Measurements from ENCODE around the gene SYNDIG1. TPM values are rescaled to one million over a fixed set of nuclear protein-coding genes. Genes with fewer than 3 reads are reported as not detected.

The SYNDIG1 gene
- polyA plus RNA-seq, 1 experiment, result 1.7 TPM

DNA sequence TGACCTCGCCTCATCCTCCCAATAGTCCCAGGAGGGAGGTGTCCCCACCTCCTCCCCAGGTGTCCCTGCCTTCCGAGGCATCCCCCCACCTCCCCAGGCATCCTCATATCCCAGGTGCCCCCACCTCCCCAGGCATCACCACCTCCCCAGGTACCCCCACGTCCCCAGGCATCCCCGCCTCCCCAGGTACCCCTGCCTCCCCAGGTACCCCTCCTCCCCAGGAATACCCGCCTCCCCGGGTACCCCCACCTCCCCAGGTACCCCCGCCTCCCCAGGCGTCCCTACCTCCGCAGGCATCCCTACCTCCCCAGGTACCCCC is 198.9 kb downstream of the SYNDIG1 start:
- TF ChIP-seq, protein P1, sequence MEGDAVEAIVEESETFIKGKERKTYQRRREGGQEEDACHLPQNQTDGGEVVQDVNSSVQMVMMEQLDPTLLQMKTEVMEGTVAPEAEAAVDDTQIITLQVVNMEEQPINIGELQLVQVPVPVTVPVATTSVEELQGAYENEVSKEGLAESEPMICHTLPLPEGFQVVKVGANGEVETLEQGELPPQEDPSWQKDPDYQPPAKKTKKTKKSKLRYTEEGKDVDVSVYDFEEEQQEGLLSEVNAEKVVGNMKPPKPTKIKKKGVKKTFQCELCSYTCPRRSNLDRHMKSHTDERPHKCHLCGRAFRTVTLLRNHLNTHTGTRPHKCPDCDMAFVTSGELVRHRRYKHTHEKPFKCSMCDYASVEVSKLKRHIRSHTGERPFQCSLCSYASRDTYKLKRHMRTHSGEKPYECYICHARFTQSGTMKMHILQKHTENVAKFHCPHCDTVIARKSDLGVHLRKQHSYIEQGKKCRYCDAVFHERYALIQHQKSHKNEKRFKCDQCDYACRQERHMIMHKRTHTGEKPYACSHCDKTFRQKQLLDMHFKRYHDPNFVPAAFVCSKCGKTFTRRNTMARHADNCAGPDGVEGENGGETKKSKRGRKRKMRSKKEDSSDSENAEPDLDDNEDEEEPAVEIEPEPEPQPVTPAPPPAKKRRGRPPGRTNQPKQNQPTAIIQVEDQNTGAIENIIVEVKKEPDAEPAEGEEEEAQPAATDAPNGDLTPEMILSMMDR (IDR thresholded peaks at IDR 0.05; ENCODE audit: insufficient read depth, low read depth, low read length), result no peak
- no peak for DNase-seq (ENCODE audit: low read depth)
- no peak overlapping the region for H3K4me3 ChIP-seq (ENCODE audit: low read depth, low read length)
- ChIA-PET POLR2A (no interaction called here), CTCF (no interaction called here)
- no peaks in the 10 kb centered on the region; the same call in 1 of the 2 replicates for H3K27me3 ChIP-seq (ENCODE audit: control insufficient read depth, insufficient read depth, low read length)
- H3K36me3 ChIP-seq (ENCODE audit: control insufficient read depth, insufficient read depth, low read length), result no peaks in the 10 kb centered on the region

DNA sequence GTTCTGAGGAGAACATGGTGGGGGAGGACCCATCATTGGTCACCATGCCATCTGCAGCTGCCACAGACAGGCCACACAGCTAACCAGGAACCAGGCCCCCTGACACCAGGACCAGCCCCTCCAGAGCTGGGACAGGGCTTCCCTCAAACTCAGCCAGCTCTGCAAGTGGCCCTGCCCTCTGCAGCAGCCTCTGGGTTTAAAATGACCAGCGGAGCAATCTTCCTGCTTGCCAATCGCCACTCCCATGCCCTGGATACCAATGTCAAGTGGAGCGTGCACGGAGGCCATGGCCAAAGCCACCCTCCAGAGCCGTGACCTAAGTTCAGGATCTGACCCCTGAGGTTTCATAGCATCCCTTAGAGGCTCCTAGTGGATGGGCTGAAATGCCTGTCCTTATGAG is 199.4 kb downstream of the SYNDIG1 start:
- TF ChIP-seq, protein P1 (IDR thresholded peaks at IDR 0.05; ENCODE audit: insufficient read depth, low read depth, low read length), result no peak
- H3K4me3 ChIP-seq (ENCODE audit: low read depth, low read length), result no peak overlapping the region
- no peaks in the 10 kb centered on the region for H3K36me3 ChIP-seq (ENCODE audit: control insufficient read depth, insufficient read depth, low read length)
- CTCF ChIA-PET, result no interaction called here
- DNase-seq (ENCODE audit: low read depth), result no peak
- POLR2A ChIA-PET, result no interaction called here
- no peaks in the 10 kb centered on the region; the same call in 1 of the 2 replicates for H3K27me3 ChIP-seq (ENCODE audit: control insufficient read depth, insufficient read depth, low read length)

DNA sequence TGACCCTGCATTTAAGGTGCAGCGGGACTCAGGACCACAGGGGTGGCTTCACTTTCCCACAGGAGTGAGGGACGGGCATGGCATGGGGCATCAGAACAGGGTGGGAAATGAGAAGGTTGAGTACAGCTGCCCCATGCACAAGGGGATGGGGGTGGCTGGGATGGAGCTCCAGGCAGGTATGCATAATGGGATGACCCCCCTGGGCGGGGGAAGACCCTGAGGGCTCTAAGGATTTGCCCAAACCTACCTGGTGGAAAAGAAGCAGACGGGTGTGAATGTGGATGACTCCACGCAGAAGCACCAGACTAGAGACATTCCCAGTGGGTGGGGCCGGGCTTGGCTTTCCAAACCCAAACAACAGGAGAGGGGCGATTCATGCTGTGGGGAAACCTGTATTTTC is 200.3 kb downstream of the SYNDIG1 start:
- no peak for DNase-seq (ENCODE audit: low read depth)
- Histone ChIP-seq H3K4me3 (ENCODE audit: low read depth, low read length) (no peak overlapping the region), H3K27me3 (ENCODE audit: control insufficient read depth, insufficient read depth, low read length) (no peaks in the 10 kb centered on the region; the same call in 1 of the 2 replicates), H3K36me3 (ENCODE audit: control insufficient read depth, insufficient read depth, low read length) (no peaks in the 10 kb centered on the region)
- TF ChIP-seq, protein P1 (IDR thresholded peaks at IDR 0.05; ENCODE audit: insufficient read depth, low read depth, low read length), result no peak
- POLR2A ChIA-PET, result no interaction called here
- CTCF ChIA-PET, result interaction anchor here (0.9 kb wide), 1 partner anchor 112 kb away, joined by 3 read pairs; no protein-coding TSS in a partner anchor

DNA sequence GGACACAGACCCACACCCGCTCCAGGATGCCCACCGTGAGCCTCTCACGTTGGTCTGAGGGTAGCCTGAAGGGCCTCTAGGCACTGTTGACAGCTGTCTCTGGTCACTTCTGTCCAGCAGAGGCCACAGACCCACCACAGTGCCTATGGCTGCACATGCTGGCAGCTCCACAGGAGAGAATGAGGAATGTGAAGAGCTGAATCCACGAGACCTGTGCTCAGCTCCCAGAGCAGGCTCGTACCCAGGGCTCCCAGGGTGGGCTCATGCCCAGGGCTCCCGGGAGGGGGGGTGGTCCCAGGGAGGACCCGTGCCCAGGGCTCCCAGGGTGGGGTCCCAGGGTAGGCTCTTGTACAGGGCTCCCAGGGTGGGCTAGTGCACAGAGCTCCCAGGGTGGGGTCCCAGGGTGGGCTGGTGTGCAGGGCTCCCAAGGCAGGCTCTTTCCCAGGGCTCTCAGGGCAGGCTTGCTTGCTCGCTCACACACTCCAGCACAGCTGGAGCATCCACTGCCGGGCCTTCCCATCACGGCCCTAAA is 201.0 kb downstream of the SYNDIG1 start:
- TF ChIP-seq, protein P1 (IDR thresholded peaks at IDR 0.05; ENCODE audit: insufficient read depth, low read depth, low read length), result no peak
- no peaks in the 10 kb centered on the region for H3K27me3 ChIP-seq (ENCODE audit: control insufficient read depth, insufficient read depth, low read length)
- no peak for DNase-seq (ENCODE audit: low read depth)
- POLR2A ChIA-PET, result no interaction called here
- no peak overlapping the region for H3K4me3 ChIP-seq (ENCODE audit: low read depth, low read length)
- no peaks in the 10 kb centered on the region for H3K36me3 ChIP-seq (ENCODE audit: control insufficient read depth, insufficient read depth, low read length)
- CTCF ChIA-PET, result interaction anchor here (0.9 kb wide), 1 partner anchor 111 kb away, joined by 3 read pairs; no protein-coding TSS in a partner anchor

DNA sequence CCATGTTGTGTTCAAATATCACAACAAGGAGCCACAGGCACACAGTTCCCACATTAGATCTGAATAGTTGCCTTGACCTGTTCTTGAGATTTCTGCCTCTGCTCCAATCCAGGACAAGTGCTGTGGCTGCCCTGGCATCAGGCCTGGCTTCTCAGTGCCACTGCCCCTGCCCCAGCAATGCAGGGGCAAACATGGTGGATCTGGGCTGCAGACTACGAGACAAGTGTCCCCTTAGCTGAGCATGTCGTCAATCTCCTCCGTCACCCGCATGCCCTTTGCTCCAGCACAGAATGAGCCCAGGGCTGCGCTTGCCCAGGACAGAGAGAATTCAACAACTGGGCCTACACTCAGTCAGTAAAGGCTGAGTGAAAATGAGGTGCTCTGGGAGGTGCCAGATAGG is 201.6 kb downstream of the SYNDIG1 start:
- CTCF ChIA-PET, result interaction anchor here (1.3 kb wide), 1 partner anchor 8 kb away, joined by 4 read pairs; no protein-coding TSS in a partner anchor

More for the DNA sequence above, 201.6 kb downstream of the SYNDIG1 start:
- Histone ChIP-seq H3K27me3 (ENCODE audit: control insufficient read depth, insufficient read depth, low read length) (no peaks in the 10 kb centered on the region), H3K4me3 (ENCODE audit: low read depth, low read length) (no peak overlapping the region), H3K36me3 (ENCODE audit: control insufficient read depth, insufficient read depth, low read length) (no peaks in the 10 kb centered on the region)
- DNase-seq (ENCODE audit: low read depth), result no peak
- POLR2A ChIA-PET, result no interaction called here
- TF ChIP-seq, protein P1 (IDR thresholded peaks at IDR 0.05; ENCODE audit: insufficient read depth, low read depth, low read length), result no peak

Data from BJ (cell line).